ENCODE results near the gene SVIL.
"Not testable (repeated sequence)": the region's sequence is repeated elsewhere in the genome, so short reads cannot be mapped to it uniquely, and the experiment has no call there.

GRCh38 chr10:29448756-29449592, 185.8 kb downstream of the SVIL start:
- peak; percentile 62 to 95 (median 88) for TF ChIP-seq CTCF (IDR thresholded peaks at IDR 0.05 in 4 of 5, conservative IDR thresholded peaks at IDR 0.05 in 1 of 5)
- not testable (repeated sequence) for TF ChIP-seq POLR2A (IDR thresholded peaks at IDR 0.05)
